GM12878 (cell line): ENCODE measurements around the gene KIF2A. TPM values are rescaled to one million over a fixed set of nuclear protein-coding genes. Genes with fewer than 3 reads are reported as not detected.

Experiments used
- ATAC-seq: fragments of 200-7000 bp; cut with Tn5 transposase; 3 replicates; pipeline ENCODE4 v1.9.1; 2020; ENCODE audit warnings: mild to moderate bottlenecking, moderate library complexity
- BruUV-seq: library from RNA; stranded (reverse); fragments of 400-500 nt; replicated peaks from 2 replicates; lab custom pipeline; 2021; lab: Mats Ljungman, UMichigan
- CTCF ChIA-PET: fragments of 300-600 bp; sonication (Branson Sonifier 250); formaldehyde crosslinking; extraction: SDS; loops from one replicate; lab custom pipeline; 2021; ENCODE audit warnings: inconsistent platforms; lab: Yijun Ruan, JAX
- POLR2A ChIA-PET: fragments of 350-600 bp; formaldehyde crosslinking; extraction: SDS; loops from one replicate; lab custom pipeline; 2021; ENCODE audit warnings: inconsistent platforms; lab: Charles Lee
- RAD21 ChIA-PET: fragments of 300-600 bp; sonication (Branson Sonifier 250); formaldehyde crosslinking; loops from one replicate; lab custom pipeline; 2023; ENCODE audit warnings: antibody characterized with exemption; ENCODE audit not compliant: unreplicated experiment; lab: Charles Lee
- SMC1A ChIA-PET: fragments of 300-600 bp; sonication (Branson Sonifier 250); formaldehyde crosslinking; loops from one replicate; lab custom pipeline; 2023; ENCODE audit not compliant: unreplicated experiment, uncharacterized antibody; lab: Charles Lee
- DNase-seq: peaks from one replicate; pipeline ENCODE4 v3.0.0-alpha.2; 2011; ENCODE audit warnings: low read depth, low spot score
- FAIRE-seq: peaks from 3 replicates; lab custom pipeline; 2011; peaks lifted over from hg19 to GRCh38; lab: Jason Lieb, UNC
- H2AFZ ChIP-seq: 2 replicates; pipeline ENCODE4 v1.6.0; 2011; ENCODE audit warnings: low read depth, low read length, control low read depth; ENCODE audit not compliant: control insufficient read depth
- H3K27ac ChIP-seq: 2 replicates; pipeline ENCODE4 v1.5.1; 2011; ENCODE audit warnings: control low read depth; ENCODE audit not compliant: control insufficient read depth, insufficient read depth
- H3K27me3 ChIP-seq, 2 experiments: replicated peaks in 1 of 2; 2 replicates each; pipeline versions ENCODE4 v1.6.0 to v1.6.1; 2011; ENCODE audit warnings: low read length in 1 of 2; ENCODE audit not compliant: control insufficient read depth in 2 of 2, insufficient read depth in 2 of 2
- H3K36me3 ChIP-seq, 2 experiments: 2 replicates each; pipeline ENCODE4 v1.5.1; 2011; ENCODE audit warnings: low read length in 1 of 2; ENCODE audit not compliant: control insufficient read depth in 2 of 2, insufficient read depth in 2 of 2
- H3K4me1 ChIP-seq: 2 replicates; pipeline ENCODE4 v1.6.1; 2011; ENCODE audit warnings: mild to moderate bottlenecking, low read length, moderate library complexity, mixed read lengths; ENCODE audit not compliant: control insufficient read depth, insufficient read depth
- H3K4me2 ChIP-seq: 2 replicates; pipeline ENCODE4 v1.6.0; 2011; ENCODE audit warnings: control low read depth; ENCODE audit not compliant: control insufficient read depth, insufficient read depth
- H3K4me3 ChIP-seq: fragments of 200-600 bp; sonication (generic); 2 replicates; pipeline ENCODE4 v1.5.1; 2016
- H3K79me2 ChIP-seq: 2 replicates; pipeline ENCODE4 v1.6.0; 2011; ENCODE audit warnings: low read length; ENCODE audit not compliant: control insufficient read depth, insufficient read depth
- H3K9ac ChIP-seq: 2 replicates; pipeline ENCODE4 v1.8.0; 2011; ENCODE audit warnings: low read length, control low read depth, mixed read lengths; ENCODE audit not compliant: control insufficient read depth, insufficient read depth
- H3K9me3 ChIP-seq: replicated peaks from 3 replicates; pipeline ENCODE4 v1.5.1; 2011; ENCODE audit warnings: mild to moderate bottlenecking, low read length; ENCODE audit not compliant: control insufficient read depth, insufficient read depth
- H4K20me1 ChIP-seq: 2 replicates; pipeline ENCODE4 v1.6.0; 2011; ENCODE audit not compliant: control insufficient read depth, insufficient read depth
- CBX5 ChIP-seq: sonication (generic); IDR thresholded peaks from 2 replicates; pipeline ENCODE4 v1.6.1; 2016; ENCODE audit warnings: low read depth, moderate library complexity, mild to moderate bottlenecking, inconsistent platforms
- CUX1 ChIP-seq: IDR thresholded peaks from 2 replicates; pipeline ENCODE4 v1.6.1; 2012; ENCODE audit warnings: improper control_type of control experiment, low read depth, low read length; ENCODE audit not compliant: insufficient replicate concordance
- DPF2 ChIP-seq: fragments of 450-650 bp; IDR thresholded peaks from 2 replicates; pipeline ENCODE4 v1.6.1; 2017; ENCODE audit warnings: mild to moderate bottlenecking
- E4F1 ChIP-seq: fragments of 450-650 bp; IDR thresholded peaks from 2 replicates; pipeline ENCODE4 v1.6.1; 2018; ENCODE audit warnings: borderline replicate concordance, mild to moderate bottlenecking; ENCODE audit not compliant: partially characterized antibody
- FOXK2 ChIP-seq: fragments of 450-650 bp; IDR thresholded peaks from 2 replicates; pipeline ENCODE4 v1.6.1; 2017; ENCODE audit warnings: mild to moderate bottlenecking, moderate library complexity
- HDAC6 ChIP-seq: fragments of 200-600 bp; sonication (generic); IDR thresholded peaks from one replicate; pipeline ENCODE4 v1.8.0; 2017; ENCODE audit warnings: antibody characterized with exemption; ENCODE audit not compliant: unreplicated experiment
- IKZF1 ChIP-seq: fragments of 450-650 bp; conservative IDR thresholded peaks from 2 replicates; pipeline ENCODE4 v1.6.1; 2017; ENCODE audit warnings: antibody characterized with exemption, mild to moderate bottlenecking
- IKZF2 ChIP-seq, 2 experiments: fragments of 450-650 bp; IDR thresholded peaks; 2 replicates each; pipeline ENCODE4 v1.6.1; 2017; ENCODE audit warnings: mild to moderate bottlenecking in 2 of 2, moderate library complexity in 2 of 2
- IRF5 ChIP-seq: fragments of 450-650 bp; IDR thresholded peaks from 2 replicates; pipeline ENCODE4 v1.6.1; 2017; ENCODE audit warnings: borderline replicate concordance
- JUNB ChIP-seq: IDR thresholded peaks from 2 replicates; pipeline ENCODE4 v1.6.1; 2016; ENCODE audit warnings: antibody characterized with exemption, mild to moderate bottlenecking
- NFYB ChIP-seq: IDR thresholded peaks from 2 replicates; pipeline ENCODE4 v1.6.1; 2011; ENCODE audit warnings: low read depth, mild to moderate bottlenecking, low read length, improper control_type of control experiment, moderate library complexity; ENCODE audit not compliant: insufficient read depth
- NR2F1 ChIP-seq: fragments of 450-650 bp; conservative IDR thresholded peaks from 2 replicates; pipeline ENCODE4 v1.6.1; 2017; ENCODE audit warnings: mild to moderate bottlenecking
- PML ChIP-seq: IDR thresholded peaks from 2 replicates; pipeline ENCODE4 v1.6.1; 2012; ENCODE audit warnings: low read length, inconsistent platforms
- RCOR1 ChIP-seq: conservative IDR thresholded peaks from 2 replicates; pipeline ENCODE4 v1.6.1; 2012; ENCODE audit warnings: low read depth, low read length, improper control_type of control experiment
- YBX1 ChIP-seq: fragments of 450-650 bp; IDR thresholded peaks from 2 replicates; pipeline ENCODE4 v1.6.1; 2016; ENCODE audit warnings: antibody characterized with exemption
- in situ Hi-C: fragments of 300-500 bp; cut with MboI; formaldehyde crosslinking; loops from 9 replicates; pipeline ENCODE4 v1.14.3; 2018; ENCODE audit warnings: mixed read lengths
- intact Hi-C: fragments of 100-400 bp; cut with micrococcal nuclease; formaldehyde crosslinking; loops from one replicate; pipeline ENCODE4 v1.14.2; 2022; ENCODE audit not compliant: unreplicated experiment
- polyA plus RNA-seq, 11 experiments: library from polyadenylated mRNA; depleted of rRNA in 4 of 11; unstranded in 6 of 11; stranded (reverse) in 5 of 11; fragments of >200 nt; fragmentation: Nextera tagmentation in 4 of 11; fragmentation: Illumina TruSeq in 1 of 11; extraction: Ambion mirVana in 4 of 11; extraction: Trizol in 1 of 11; gene quantifications; 1 replicate in 1 of 11; 2 replicates in 10 of 11; pipeline versions ENCODE4 v1.2.1 to v1.2.3, GENCODE V29; 2011 to 2016; ENCODE audit warnings: inconsistent platforms in 2 of 11, missing spikeins in 2 of 11, low read depth in 1 of 11
- total RNA-seq, 4 experiments: library from RNA; depleted of rRNA in 3 of 4; stranded (reverse); fragments of >200 nt in 3 of 4; fragmentation: Illumina TruSeq in 1 of 4; extraction: Trizol in 1 of 4; gene quantifications; 2 replicates each; pipeline versions ENCODE4 v1.2.1 to v1.2.3, GENCODE V29; 2013 to 2021

The KIF2A gene
- total and polyA plus RNA-seq, 10 of the 15 experiments (the other 5 are each of a cell fraction or from before 2014, with no cell fraction given): 35.9 to 124 (median 80.1) TPM

GRCh38 chr5:62289813-62290212, 16.2 kb upstream of the KIF2A start:
- DNase-seq (no peak), ATAC-seq (peak; percentile 21), FAIRE-seq (no peak)
- Histone ChIP-seq H3K9ac (no peak overlapping the region), H3K27me3 (no peaks in the 10 kb centered on the region), H2AFZ (peak overlapping the region; percentile 60), H3K4me1 (peaks cover 11% of the 10 kb centered on the region), H4K20me1 (no peaks in the 10 kb centered on the region), H3K9me3 (peaks cover 8% of the 10 kb centered on the region; the same call in 2 of the 3 replicates), H3K36me3 (no peaks in the 10 kb centered on the region), H3K4me3 (no peak overlapping the region), H3K4me2 (no peak overlapping the region), H3K27ac (no peak overlapping the region), H3K79me2 (no peaks in the 10 kb centered on the region)
- in situ Hi-C loops: no loop called here
- BruUV-seq: no TSS peak
- ChIA-PET SMC1A (interaction anchor here (0.6 to 1.2 kb wide), 6 partner anchors 9 to 1336 kb away, joined by 3 to 4 read pairs (median 3); no protein-coding TSS in a partner anchor), CTCF (interaction anchor here (0.8 to 1.3 kb wide), 4 partner anchors 9 to 65 kb away, joined by 3 to 5 read pairs (median 3); no protein-coding TSS in a partner anchor), RAD21 (interaction anchor here (0.7 kb wide), 1 partner anchor 95 kb away, joined by 3 read pairs; no protein-coding TSS in a partner anchor), POLR2A (no interaction called here)
- intact Hi-C loops: no loop called here
- no peak for TF ChIP-seq E4F1
- 0 out of 2 replicates have a peak, but pooled peaks have one; percentile 21 for TF ChIP-seq DPF2
- TF ChIP-seq CBX5: no peak
- TF ChIP-seq RCOR1: no peak
- TF ChIP-seq YBX1: no peak
- no peak for TF ChIP-seq FOXK2
- no peak for TF ChIP-seq CUX1
- no peak for TF ChIP-seq IRF5
- TF ChIP-seq NFYB: no peak
- no peak for TF ChIP-seq NR2F1
- peak; percentile 66 for TF ChIP-seq JUNB
- no peak for TF ChIP-seq HDAC6
- 0 out of 2 replicates have a peak, but pooled peaks have one; percentile 30 for TF ChIP-seq PML
- TF ChIP-seq IKZF1: peak; percentile 50
- peak; percentile 35 to 59; a peak in 3 of 4 replicates for TF ChIP-seq IKZF2 (IDR thresholded peaks at IDR 0.05)
